ENCODE results near the gene ARIH2. TPM values are rescaled to one million over a fixed set of nuclear protein-coding genes. Genes with fewer than 3 reads are reported as not detected.
A peak's percentile ranks its signal among the peaks of the same experiment; 100 is the strongest.

The ARIH2 gene
- total RNA-seq, 1 experiment from 2014 or later: 119 TPM

DNA sequence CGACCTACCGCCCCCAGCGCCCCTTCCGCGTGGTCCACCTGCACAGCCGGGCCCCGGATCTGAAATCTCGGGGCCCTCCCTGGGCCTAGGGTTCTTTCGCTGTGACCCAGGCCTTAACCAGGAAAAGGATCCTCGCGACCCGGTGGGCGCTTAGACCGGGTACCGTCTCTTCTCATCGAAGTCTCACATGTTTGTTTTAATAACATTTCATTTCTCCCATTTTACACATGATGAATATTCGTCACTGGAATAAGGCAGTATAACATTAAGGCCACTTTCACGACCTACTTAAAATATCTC lies 100.0 kb downstream of the ARIH2 start:
- no peak for DNase-seq (ENCODE audit: low read depth)

- DNase-seq (ENCODE audit: low read depth): no peak
These were observed 101.3 kb downstream of the ARIH2 start for GRCh38 chr3:49019941-49020329.

DNA sequence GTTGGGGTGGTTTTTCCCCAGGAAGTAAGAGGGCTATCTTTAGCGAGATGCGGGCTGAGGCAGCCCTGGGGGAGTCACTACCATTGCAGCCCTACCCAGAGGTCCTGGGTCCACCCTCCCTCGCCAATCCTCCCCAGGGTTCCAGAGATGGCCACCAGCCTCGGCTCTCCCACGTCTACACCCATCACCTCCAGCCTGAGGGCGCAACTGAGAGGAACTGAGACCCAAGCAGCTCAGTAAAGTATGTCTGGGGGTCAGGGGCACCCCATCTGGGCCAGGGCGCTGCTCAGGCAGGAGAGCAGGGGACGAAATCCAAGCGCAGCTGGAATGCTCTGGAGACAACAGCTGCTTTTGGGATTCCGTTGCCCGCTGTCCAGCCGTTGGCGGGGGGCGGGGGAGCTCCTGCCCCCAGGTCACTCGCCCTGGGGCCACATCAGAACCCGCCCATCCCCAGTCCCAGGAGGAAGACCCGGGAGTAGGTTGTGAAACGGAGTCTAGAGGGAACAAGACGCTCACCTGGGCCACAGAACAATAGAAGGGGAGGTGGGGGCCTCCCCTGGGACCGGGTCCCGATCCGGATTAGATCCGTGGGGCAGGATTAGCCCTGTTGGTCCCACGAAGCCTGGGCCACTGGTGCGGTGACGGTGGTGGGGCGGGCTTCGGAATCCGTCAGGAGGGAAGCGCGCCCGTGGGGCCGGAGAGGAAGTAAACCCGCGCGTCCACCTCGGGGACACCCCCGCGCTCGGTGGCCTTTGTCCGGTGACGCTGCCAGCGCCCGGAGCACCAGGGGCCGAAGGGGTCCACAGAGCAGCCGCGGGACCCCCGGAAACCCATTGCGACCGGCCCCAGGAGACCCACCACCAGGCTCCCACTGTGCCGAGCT lies 101.9 kb downstream of the ARIH2 start:
- no peak for DNase-seq (ENCODE audit: low read depth)

GRCh38 chr3:49021213-49021812 lies 102.7 kb downstream of the ARIH2 start:
- DNase-seq (ENCODE audit: low read depth): peak; percentile 98

DNA sequence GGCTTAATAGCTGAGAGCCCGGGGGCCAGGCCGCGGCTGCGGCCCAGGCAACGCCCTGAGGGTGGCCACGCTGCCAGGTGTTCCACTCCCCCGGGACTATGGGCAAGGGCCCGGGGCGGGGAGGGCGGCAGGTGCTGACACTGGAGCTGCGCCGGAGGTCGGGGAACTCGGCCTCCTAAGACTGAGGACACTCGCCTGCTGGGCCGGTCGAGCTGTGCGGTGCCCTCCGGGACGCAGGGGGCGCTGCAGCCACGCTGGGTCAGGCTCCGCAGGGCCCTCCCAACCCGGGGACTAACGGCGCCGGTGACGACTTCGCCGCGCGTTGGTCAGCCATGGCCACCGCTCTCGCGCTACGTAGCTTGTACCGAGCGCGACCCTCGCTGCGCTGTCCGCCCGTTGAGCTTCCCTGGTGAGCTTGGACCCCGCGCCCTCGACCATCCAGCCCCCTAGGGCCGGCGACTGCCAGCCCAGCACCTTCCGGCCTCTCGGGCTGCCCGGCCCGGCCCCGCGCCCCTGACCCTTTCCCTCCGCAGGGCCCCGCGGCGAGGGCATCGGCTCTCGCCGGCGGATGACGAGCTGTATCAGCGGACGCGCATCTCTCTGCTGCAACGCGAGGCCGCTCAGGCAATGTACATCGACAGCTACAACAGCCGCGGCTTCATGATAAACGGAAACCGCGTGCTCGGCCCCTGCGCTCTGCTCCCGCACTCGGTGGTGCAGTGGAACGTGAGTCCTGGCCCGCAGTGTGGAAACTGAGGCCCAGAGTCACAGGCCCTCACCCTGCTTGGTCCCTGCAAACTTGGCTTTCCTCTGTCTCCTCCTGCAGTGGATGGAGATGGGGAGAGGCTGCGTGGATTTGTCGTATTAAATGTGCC lies 103.4 kb downstream of the ARIH2 start, which contains the start of gene NDUFAF3:
TSS of gene NDUFAF3 (plus strand) at position 309 of the 875 bp plus-strand sequence. CDS start at position 333, 24 bp downstream.
- DNase-seq (ENCODE audit: low read depth): peak; percentile 92

GRCh38 chr3:49022688-49023171 lies 104.1 kb downstream of the ARIH2 start:
- DNase-seq (ENCODE audit: low read depth): peak; percentile 47

GRCh38 chr3:49023775-49024174 lies 105.1 kb downstream of the ARIH2 start:
- DNase-seq (ENCODE audit: low read depth): no peak

- no peak for DNase-seq (ENCODE audit: low read depth)
These were observed 105.8 kb downstream of the ARIH2 start for GRCh38 chr3:49024449-49024848.

DNA sequence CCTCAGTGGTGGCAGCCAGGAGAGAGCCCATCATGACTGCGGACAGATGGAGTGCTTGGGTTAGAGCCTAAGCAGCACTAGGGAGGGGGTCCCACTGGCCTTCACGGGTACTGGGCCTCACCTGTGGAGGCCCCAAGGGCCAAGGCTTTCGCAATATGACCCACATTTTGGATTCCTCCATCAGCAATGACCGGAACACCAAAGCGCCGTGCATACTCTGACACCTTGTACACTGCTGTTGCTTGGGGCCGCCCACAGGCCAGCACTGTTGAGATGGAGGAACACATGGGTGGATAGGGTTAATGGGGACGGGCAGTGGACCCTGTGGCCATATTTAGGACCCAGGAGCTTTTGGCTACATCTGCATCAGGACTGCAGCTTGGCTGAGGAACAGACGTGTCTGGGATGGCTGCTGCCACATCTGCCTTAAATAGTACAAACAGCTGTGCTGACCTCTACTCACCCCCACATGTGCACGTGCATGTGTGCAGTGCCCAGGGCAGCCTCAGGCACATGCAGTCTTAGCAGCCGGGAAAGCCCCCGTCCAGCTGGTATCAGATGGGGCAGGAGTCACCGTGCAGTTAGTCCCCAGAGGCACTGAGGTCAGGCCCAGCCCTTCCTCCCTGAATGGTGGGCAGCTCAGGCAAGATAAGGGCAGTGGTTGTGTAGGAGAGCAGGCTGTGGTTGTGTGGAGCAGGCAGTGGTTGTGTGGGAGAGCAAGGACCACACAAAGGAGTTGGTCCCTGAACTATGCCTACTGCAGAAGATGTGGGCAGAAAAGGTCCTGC lies 106.6 kb downstream of the ARIH2 start:
- DNase-seq (ENCODE audit: low read depth): no peak

DNA sequence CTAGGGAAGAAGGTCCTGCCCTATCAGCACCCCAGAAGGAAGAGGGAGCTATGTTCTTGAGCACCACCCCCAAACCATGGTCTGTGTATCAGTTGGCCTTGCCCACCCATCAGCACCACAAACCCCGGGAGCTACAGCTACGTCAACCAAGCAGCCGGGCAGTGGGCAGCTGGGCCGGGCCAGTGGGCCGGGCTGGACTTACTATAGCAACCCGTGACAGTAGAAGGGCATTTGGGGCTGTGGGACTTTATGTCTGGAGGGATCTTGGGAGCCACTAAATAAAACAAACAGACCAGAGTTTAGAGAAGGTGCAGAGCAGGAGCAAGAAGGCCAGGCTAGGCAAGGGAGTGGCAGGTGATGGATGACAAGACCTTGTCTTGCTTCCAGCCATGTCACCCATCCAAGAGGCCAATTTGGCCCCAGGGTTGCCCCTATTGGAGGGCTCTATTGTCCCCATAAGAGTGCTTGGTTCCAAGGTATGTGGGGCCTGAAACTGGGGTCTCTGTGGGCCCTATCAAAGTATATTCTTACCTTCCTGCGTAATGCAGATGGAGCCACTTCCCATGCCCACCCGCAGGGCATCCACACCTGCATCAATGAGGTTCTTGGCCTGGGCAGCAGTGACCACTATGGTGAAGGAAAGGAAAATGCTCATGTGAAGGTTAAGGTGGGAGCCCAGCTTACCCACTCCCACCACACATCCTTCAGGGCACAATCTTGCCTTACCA lies 107.3 kb downstream of the ARIH2 start:
- DNase-seq (ENCODE audit: low read depth): no peak

DNA sequence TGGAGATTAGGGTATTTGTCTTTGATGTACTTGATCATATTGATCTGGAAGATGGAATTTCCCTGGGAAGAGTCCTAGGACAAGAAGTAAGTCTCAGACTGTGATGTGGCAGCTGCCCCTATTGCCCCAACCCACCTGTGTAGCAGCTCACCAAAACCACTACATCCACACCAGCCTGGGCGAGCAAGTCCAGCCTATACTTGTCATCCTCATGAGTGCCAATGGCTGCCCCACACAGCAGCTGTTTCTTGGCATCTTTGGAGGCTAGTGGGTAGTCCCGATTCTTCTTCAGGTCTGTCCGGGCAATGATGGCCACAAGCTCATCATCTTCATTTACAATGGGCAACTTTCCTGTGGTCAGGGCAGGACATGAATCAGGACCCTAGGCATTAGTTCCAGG lies 107.9 kb downstream of the ARIH2 start:
- no peak for DNase-seq (ENCODE audit: low read depth)

- no peak for DNase-seq (ENCODE audit: low read depth)
These were observed 109.0 kb downstream of the ARIH2 start for GRCh38 chr3:49027634-49028033.

- no peak for DNase-seq (ENCODE audit: low read depth)
These were observed 109.6 kb downstream of the ARIH2 start for GRCh38 chr3:49028298-49028672.

GRCh38 chr3:49028673-49029562 lies 110.3 kb downstream of the ARIH2 start, which contains the start of gene IMPDH2:
IMPDH2 (minus strand) TSS chr3:49029398; CDS start chr3:49029350, 48 bp downstream.
- DNase-seq (ENCODE audit: low read depth): peak; percentile 89

GRCh38 chr3:49029563-49029884 lies 110.9 kb downstream of the ARIH2 start:
- DNase-seq (ENCODE audit: low read depth): no peak

- no peak for DNase-seq (ENCODE audit: low read depth)
These were observed 111.7 kb downstream of the ARIH2 start for GRCh38 chr3:49030321-49030720.

DNA sequence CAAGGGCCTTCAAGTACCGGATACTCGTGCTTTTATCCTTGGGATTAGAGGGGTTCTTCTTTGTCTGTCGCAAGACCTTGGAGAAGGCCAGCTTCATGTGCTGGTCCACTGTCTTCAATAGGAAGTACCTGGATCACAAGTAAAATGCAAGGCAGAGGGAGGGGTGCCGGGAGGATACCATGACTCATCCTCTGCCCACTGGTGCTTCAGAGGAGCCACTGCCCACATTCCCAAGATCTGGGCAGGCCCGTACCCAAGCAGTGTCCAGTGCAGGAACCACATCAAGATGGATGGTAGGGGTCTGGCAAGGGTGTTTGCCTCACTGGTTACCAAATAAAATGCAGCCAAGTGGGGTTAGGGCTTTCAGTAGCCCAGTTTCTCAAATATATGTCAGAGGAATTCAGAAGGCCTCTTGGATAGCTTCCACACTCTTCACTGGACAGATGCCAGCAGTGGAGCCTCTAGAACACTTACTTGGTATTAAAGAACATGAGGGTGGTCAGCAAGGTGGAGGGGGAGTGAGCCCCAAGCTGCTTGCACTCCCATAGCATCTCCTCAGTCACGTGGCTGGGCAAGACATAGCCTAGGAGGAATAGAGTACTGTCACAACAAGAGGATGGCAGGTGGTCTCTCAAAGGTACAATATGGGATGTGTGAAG lies 114.1 kb downstream of the ARIH2 start:
- no peak for DNase-seq (ENCODE audit: low read depth)

- no peak for DNase-seq (ENCODE audit: low read depth)
These were observed 116.0 kb downstream of the ARIH2 start for GRCh38 chr3:49034650-49035049.

DNA sequence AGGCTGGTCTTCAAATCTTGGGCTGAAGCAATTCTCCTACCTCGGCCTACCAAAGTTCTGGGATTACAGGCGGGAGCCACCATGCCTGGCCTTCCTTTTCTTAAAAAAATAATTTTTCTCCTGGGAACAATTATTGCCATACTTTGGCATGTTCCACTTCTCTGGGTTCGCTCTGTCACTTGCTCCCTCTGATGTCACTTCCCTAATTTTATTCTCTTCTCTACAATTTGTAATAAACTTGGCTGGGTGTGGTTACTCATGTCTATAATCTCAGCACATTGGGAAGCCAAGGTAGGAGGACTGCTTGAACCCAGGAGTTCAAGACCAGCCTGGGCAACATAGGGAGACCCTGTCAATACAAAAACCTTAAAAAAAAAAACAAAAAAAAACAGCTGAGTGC lies 116.6 kb downstream of the ARIH2 start:
- DNase-seq (ENCODE audit: low read depth): no peak
